ENCODE data around the gene ARRDC5.

GRCh38 chr19:4922530-4923275 is 20.0 kb upstream of the ARRDC5 start:
- no peak for TF ChIP-seq CTCF (conservative IDR thresholded peaks at IDR 0.05; ENCODE audit: low read depth, low read length)
- TF ChIP-seq EZH2 (IDR thresholded peaks at IDR 0.05; ENCODE audit: borderline replicate concordance, low read depth, low read length, poor library complexity, severe bottlenecking) = no peak
